Spleen (tissue), 11 donors: ENCODE results near the gene ABHD8. TPM values are rescaled to one million over a fixed set of nuclear protein-coding genes. Genes with fewer than 3 reads are reported as not detected.
"Not testable (repeated sequence)": the region's sequence is repeated elsewhere in the genome, so short reads cannot be mapped to it uniquely, and the experiment has no call there.

Experiments used
- DNase-seq: peaks from one replicate; pipeline ENCODE4 v3.0.0-alpha.2; 2020
- H3K27ac ChIP-seq, 8 donors: fragments of 200-600 bp; sonication (generic) in 7 of 8; 1 replicate in 4 of 8; 2 replicates in 4 of 8; pipeline versions ENCODE4 v1.5.0 to v1.8.0; 2016 to 2021; ENCODE audit warnings: inconsistent platforms in 4 of 8, mild to moderate bottlenecking in 4 of 8, moderate library complexity in 1 of 8
- H3K27me3 ChIP-seq, 7 donors: fragments of 200-600 bp; sonication (generic) in 6 of 7; replicated peaks in 1 of 7; 1 replicate in 4 of 7; 2 replicates in 3 of 7; pipeline versions ENCODE4 v1.5.0 to v1.8.0; 2016 to 2021; ENCODE audit warnings: inconsistent platforms in 3 of 7, mild to moderate bottlenecking in 1 of 7
- H3K36me3 ChIP-seq, 6 donors: fragments of 200-600 bp; sonication (generic) in 5 of 6; 1 replicate in 4 of 6; 2 replicates in 2 of 6; pipeline versions ENCODE4 v1.5.0 to v1.8.0; 2016 to 2021; ENCODE audit warnings: inconsistent platforms in 2 of 6
- H3K4me1 ChIP-seq, 6 donors: fragments of 200-600 bp; sonication (generic) in 5 of 6; 1 replicate in 3 of 6; 2 replicates in 3 of 6; pipeline versions ENCODE4 v1.5.0 to v1.8.0; 2016 to 2021; ENCODE audit warnings: inconsistent platforms in 3 of 6
- H3K4me3 ChIP-seq, 8 donors: fragments of 200-600 bp; sonication (generic) in 7 of 8; 1 replicate in 4 of 8; 2 replicates in 4 of 8; pipeline versions ENCODE4 v1.5.0 to v1.8.0; 2016 to 2021; ENCODE audit warnings: inconsistent platforms in 4 of 8, mild to moderate bottlenecking in 4 of 8, moderate library complexity in 2 of 8
- H3K9me3 ChIP-seq, 8 donors: fragments of 200-600 bp; sonication (generic) in 7 of 8; 1 replicate in 4 of 8; 2 replicates in 4 of 8; pipeline versions ENCODE4 v1.5.0 to v1.8.0; 2016 to 2021; ENCODE audit warnings: inconsistent platforms in 4 of 8
- CTCF ChIP-seq, 11 experiments: fragments of 200-600 bp in 7 of 11; fragments of 450-650 bp in 4 of 11; sonication (generic) in 4 of 11; IDR thresholded peaks in 8 of 11; conservative IDR thresholded peaks in 3 of 11; 1 replicate in 7 of 11; 2 replicates in 4 of 11; pipeline versions ENCODE4 v1.4.0 to v1.8.0; 2016 to 2021; ENCODE audit warnings: antibody characterized with exemption in 11 of 11, inconsistent platforms in 4 of 11, mild to moderate bottlenecking in 1 of 11
- POLR2A ChIP-seq, 3 donors: fragments of 450-650 bp; IDR thresholded peaks; one replicate each; pipeline ENCODE4 v1.5.1; 2017; ENCODE audit warnings: antibody characterized with exemption in 3 of 3, mild to moderate bottlenecking in 1 of 3
- POLR2AphosphoS5 ChIP-seq, 3 donors: sonication (generic); formaldehyde crosslinking; IDR thresholded peaks; one replicate each; pipeline ENCODE4 v1.5.1; 2017; ENCODE audit warnings: antibody characterized with exemption in 3 of 3
- WGBS, 5 donors: extraction: QIAGEN DNeasy Blood & Tissue Kit in 3 of 5; methylation state at CpG; one replicate each; pipeline versions ENCODE4 v1.1.5 to v1.1.7; 2013 to 2018; 5-methylcytosine and 5-hydroxymethylcytosine counted together
- intact Hi-C: fragments of 100-400 bp; cut with DNase I; formaldehyde crosslinking; loops from one replicate; pipeline ENCODE4 v1.15.0; 2023; ENCODE audit warnings: low total_unique reads
- polyA plus RNA-seq, 3 donors: library from polyadenylated mRNA; stranded (reverse); fragments of 200-250 nt; gene quantifications; one replicate each; pipeline ENCODE4 v1.2.1, GENCODE V29; 2013
- total RNA-seq, 7 donors: library from RNA; depleted of rRNA in 3 of 7; stranded (reverse); fragments of >200 nt in 3 of 7; fragmentation: NEBNext Ultra II Directional in 4 of 7; extraction: Animal tissue kit (Norgen Biotek cat#: 25700) in 4 of 7; gene quantifications; one replicate each; pipeline versions ENCODE4 v1.1.0 to v1.2.1, GENCODE V29; 2016 to 2021
- donor health status: healthy with polysubstance abuse.
- donor health status: DM: no; HTN: no; CAD: no; lungs with moderate emphysema.
- donor health status: DM: no; HTN: no; CAD: no.
- donor health status: Bipolar disorder and iron deficiency.
- donor health status: healthy.
- donor health status: DM: no; HTN: no; CAD: no.
- donor health status: DM: yes; HTN: yes; CAD: no.

Gene ABHD8
- total and polyA plus RNA-seq, 10 donors, result 6.5 to 18.7 (median 12.2) TPM

DNA sequence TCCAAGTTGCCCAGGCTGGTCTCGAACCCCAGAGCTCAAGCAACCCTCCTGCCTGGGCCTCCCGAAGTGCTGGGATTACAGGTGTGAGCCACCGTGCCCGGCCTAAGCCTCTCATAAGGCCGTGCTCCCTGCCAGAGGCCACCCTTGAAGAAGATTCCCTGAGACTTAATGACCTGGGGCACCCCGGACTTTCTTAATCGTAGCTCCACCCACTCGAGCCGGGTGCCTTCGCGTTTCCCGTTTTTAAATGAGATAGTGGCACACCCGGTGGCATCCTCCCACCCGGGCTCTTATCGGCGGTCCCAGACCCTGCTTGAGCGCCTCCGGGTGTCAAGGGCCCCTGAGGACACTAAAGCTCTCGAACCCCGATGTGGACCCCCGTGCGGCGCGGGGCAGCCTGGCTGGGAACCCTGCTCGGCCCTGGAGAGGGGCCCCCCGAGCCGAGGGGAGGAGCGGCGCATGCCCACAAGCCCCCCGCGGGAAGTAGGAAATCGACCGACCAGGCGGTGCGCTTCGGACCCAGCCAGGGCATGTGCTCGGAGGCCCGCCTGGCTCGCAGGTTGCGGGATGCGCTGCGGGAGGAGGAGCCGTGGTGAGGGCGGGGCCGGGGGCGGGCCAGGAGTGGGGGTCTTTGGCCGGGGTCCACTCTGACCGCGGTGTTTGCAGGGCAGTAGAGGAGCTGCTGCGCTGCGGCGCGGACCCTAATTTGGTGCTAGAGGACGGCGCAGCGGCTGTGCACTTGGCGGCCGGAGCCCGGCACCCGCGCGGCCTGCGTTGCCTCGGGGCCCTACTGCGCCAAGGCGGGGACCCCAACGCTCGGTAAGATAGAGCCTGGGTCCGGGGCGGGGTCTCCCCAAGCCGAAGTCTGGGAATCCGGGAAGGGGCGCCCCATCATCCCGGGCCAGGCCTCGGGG lies 21.6 kb downstream of the ABHD8 start, which contains the start of gene ANKLE1:
Gene ANKLE1, plus strand, starts transcription at position 511 of the 914 bp plus-strand sequence. Its CDS starts 20 bp downstream, at position 531.
- no peak for TF ChIP-seq POLR2A (IDR thresholded peaks at IDR 0.05)
- peak; percentile 37 to 74 (median 58) for TF ChIP-seq POLR2AphosphoS5 (IDR thresholded peaks at IDR 0.05)
- Histone ChIP-seq H3K4me3 (peak within 1 kb of the TSS; percentile 37 to 78 (median 57)), H3K27me3 (peaks cover 0 to 24% (median 14%) of the 10 kb centered on the region in 7 donors), H3K4me1 (peaks cover 11 to 24% (median 19%) of the 10 kb centered on the region in 6 donors), H3K36me3 (peaks cover 0 to 56% (median 16%) of the 10 kb centered on the region in 6 donors), H3K9me3 (no peaks in the 10 kb centered on the region), H3K27ac (peak within 1 kb of the TSS in 5 of 8 donors; percentile 15 to 80 (median 51))
- intact Hi-C loops, result loop anchor here (2.0 kb wide), 1 partner anchor 215 kb away; no protein-coding TSS in a partner anchor
- 1 to 34% (median 5%) methylated on average over 18 to 75 of the region's 75 CpGs for WGBS, 5 donors
- DNase-seq, result peak; percentile 89

DNA sequence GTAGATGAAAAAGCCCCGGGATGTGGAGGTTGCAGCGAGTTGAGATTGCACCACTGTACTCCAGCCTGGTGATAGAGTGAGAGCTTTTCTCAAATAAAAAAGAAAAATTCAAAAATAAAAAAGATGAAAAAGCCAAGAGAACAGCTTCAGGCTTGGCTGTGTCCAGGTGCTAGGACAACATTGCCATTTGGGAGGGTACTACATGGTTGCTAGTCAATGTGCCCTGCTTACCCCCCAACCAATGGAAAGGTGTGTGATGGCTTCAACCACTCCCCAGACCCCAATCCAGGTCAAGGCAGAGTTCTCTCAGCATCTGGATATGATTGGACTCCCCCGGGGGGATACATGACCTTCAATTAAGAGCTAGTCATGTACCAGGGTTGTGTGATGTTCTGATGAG lies 23.8 kb downstream of the ABHD8 start:
- WGBS, 5 donors, result 66 to 91% (median 76%) methylated on average over 3 of the region's 3 CpGs
- no peak overlapping the region for H3K27ac ChIP-seq
- peaks cover 0 to 67% (median 38%) of the 10 kb centered on the region in 6 donors for H3K36me3 ChIP-seq
- H3K9me3 ChIP-seq, result no peaks in the 10 kb centered on the region
- TF ChIP-seq CTCF (IDR thresholded peaks at IDR 0.05 in 8 of 11, conservative IDR thresholded peaks at IDR 0.05 in 3 of 11) (no peak), POLR2A (IDR thresholded peaks at IDR 0.05) (no peak), POLR2AphosphoS5 (IDR thresholded peaks at IDR 0.05) (no peak)
- peaks cover 11 to 24% (median 19%) of the 10 kb centered on the region in 6 donors for H3K4me1 ChIP-seq
- H3K27me3 ChIP-seq, result peaks cover 0 to 24% (median 14%) of the 10 kb centered on the region in 7 donors
- H3K4me3 ChIP-seq, result no peak overlapping the region
- intact Hi-C loops, result no loop called here
- no peak for DNase-seq

DNA sequence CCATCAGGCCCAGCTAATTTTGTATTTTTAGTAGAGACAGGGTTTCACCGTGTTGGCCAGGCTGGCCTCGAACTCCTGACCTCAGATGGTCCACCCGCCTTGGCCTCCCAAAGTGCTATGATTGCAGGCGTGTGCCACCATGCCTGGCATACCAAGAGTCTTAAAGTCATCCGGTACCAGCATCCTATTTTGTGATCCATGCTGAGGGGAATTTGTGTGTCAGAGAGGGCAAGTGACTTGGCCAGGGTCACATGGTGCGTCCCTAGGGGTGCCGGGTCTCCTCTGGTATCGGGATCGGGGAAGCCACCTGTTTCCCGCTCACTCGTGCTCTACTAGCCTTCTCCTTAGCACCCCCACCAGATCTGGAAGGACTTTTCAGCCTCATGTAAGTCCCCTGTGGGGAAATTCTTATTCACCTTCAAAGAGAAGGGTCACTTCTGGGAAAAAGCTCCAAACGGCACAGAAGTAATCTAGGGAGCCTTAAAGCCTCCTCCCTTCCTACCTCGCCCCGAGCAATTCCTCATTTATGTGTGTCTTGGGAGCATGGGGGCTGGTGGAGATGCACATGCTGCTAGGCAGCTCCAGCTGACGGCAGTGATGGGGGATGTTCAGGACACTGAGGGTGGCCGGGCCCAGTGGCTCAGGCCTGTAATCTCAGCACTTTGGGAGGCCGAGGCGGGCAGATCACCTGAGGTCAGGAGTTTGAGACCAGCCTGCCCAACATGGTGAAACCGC lies 27.6 kb downstream of the ABHD8 start:
- intact Hi-C loops, result no loop called here

GRCh38 chr19:17274892-17275291 lies 28.3 kb downstream of the ABHD8 start:
- H3K4me1 ChIP-seq, H3K9me3 ChIP-seq, H3K27me3 ChIP-seq, H3K27ac ChIP-seq, H3K4me3 ChIP-seq, intact Hi-C loops, DNase-seq: not testable (repeated sequence)
- 92 to 98% (median 96%) methylated on average over 3 of the region's 3 CpGs for WGBS, 5 donors
- peaks cover 4 to 99% (median 71%) of the 10 kb centered on the region in 6 donors for H3K36me3 ChIP-seq

More for the DNA sequence above, 27.6 kb downstream of the ABHD8 start:
- H3K36me3 ChIP-seq, result peaks cover 4 to 91% (median 68%) of the 10 kb centered on the region in 6 donors
- H3K27ac ChIP-seq, result no peak overlapping the region
- 92 to 97% (median 94%) methylated on average over 19 of the region's 19 CpGs for WGBS, 5 donors
- H3K27me3 ChIP-seq, result no peaks in the 10 kb centered on the region
- H3K4me1 ChIP-seq, result no peaks in the 10 kb centered on the region
- no peaks in the 10 kb centered on the region for H3K9me3 ChIP-seq
- no peak for DNase-seq
- H3K4me3 ChIP-seq, result no peak overlapping the region
- TF ChIP-seq CTCF (IDR thresholded peaks at IDR 0.05 in 8 of 11, conservative IDR thresholded peaks at IDR 0.05 in 3 of 11), result no peak
- TF ChIP-seq POLR2AphosphoS5 (IDR thresholded peaks at IDR 0.05), result no peak
- TF ChIP-seq POLR2A (IDR thresholded peaks at IDR 0.05), result no peak
